WTC11 (cell line): Measurements from ENCODE around the gene ZDHHC11B. TPM values are rescaled to one million over a fixed set of nuclear protein-coding genes. Genes with fewer than 3 reads are reported as not detected.

Experiments used
- ATAC-seq: fragments of 200-7000 bp; cut with Tn5 transposase; 2 replicates; pipeline ENCODE4 v1.10.0; 2021; ENCODE audit warnings: mild to moderate bottlenecking, moderate library complexity
- CTCF ChIA-PET: fragments of 300-600 bp; sonication (Branson Sonifier 250); formaldehyde crosslinking; loops from one replicate; lab custom pipeline; 2021; ENCODE audit warnings: antibody characterized with exemption; lab: Charles Lee
- POLR2A ChIA-PET: fragments of 350-600 bp; sonication (Branson Sonifier 250); formaldehyde crosslinking; loops from one replicate; lab custom pipeline; 2021; ENCODE audit warnings: antibody characterized with exemption; lab: Charles Lee
- DNase-seq: peaks from one replicate; pipeline ENCODE4 v3.0.0; 2021; ENCODE audit warnings: low spot score
- H3K27ac Mint-ChIP-seq: 2 replicates; pipeline ENCODE4 v1.8.0; 2021; ENCODE audit warnings: mixed read lengths
- H3K27me3 Mint-ChIP-seq: 2 replicates; pipeline ENCODE4 v1.8.0; 2021; ENCODE audit warnings: low read depth, mild to moderate bottlenecking, moderate library complexity, mixed read lengths
- H3K36me3 Mint-ChIP-seq: 2 replicates; pipeline ENCODE4 v1.8.0; 2021; ENCODE audit warnings: mixed read lengths
- H3K4me1 Mint-ChIP-seq: 2 replicates; pipeline ENCODE4 v1.8.0; 2022; ENCODE audit warnings: mixed read lengths
- H3K4me3 Mint-ChIP-seq: 2 replicates; pipeline ENCODE4 v1.8.0; 2021; ENCODE audit warnings: mild to moderate bottlenecking, moderate library complexity, mixed read lengths
- H3K9me3 Mint-ChIP-seq: 2 replicates; pipeline ENCODE4 v1.8.0; 2021; ENCODE audit warnings: mixed read lengths
- ATF1 ChIP-seq: sonication (generic); formaldehyde crosslinking; IDR thresholded peaks from 2 replicates; pipeline ENCODE4 v1.8.1; 2023; ENCODE audit warnings: mild to moderate bottlenecking, moderate library complexity, missing genetic modification reagents
- CREM ChIP-seq: sonication (generic); formaldehyde crosslinking; IDR thresholded peaks from 2 replicates; pipeline ENCODE4 v1.8.1; 2022; ENCODE audit warnings: mild to moderate bottlenecking, missing genetic modification reagents, moderate library complexity
- ETV6 ChIP-seq: sonication (generic); formaldehyde crosslinking; IDR thresholded peaks from 2 replicates; pipeline ENCODE4 v1.8.1; 2022; ENCODE audit warnings: mild to moderate bottlenecking, missing genetic modification reagents
- FOXJ3 ChIP-seq: sonication (generic); formaldehyde crosslinking; IDR thresholded peaks from 2 replicates; pipeline ENCODE4 v1.9.0; 2021; ENCODE audit warnings: missing genetic modification reagents, mild to moderate bottlenecking, borderline replicate concordance
- FOXK1 ChIP-seq: sonication (generic); formaldehyde crosslinking; IDR thresholded peaks from 2 replicates; pipeline ENCODE4 v1.8.0; 2022; ENCODE audit warnings: mild to moderate bottlenecking, moderate library complexity, missing genetic modification reagents
- NFATC4 ChIP-seq: fragments of 250-450 bp; sonication (Bioruptor Pico); IDR thresholded peaks from 2 replicates; pipeline ENCODE4 v1.9.0; 2021; ENCODE audit warnings: mild to moderate bottlenecking
- NFE2L1 ChIP-seq: sonication (generic); formaldehyde crosslinking; IDR thresholded peaks from 2 replicates; pipeline ENCODE4 v1.8.1; 2023; ENCODE audit warnings: missing genetic modification reagents
- NR1H2 ChIP-seq: sonication (generic); formaldehyde crosslinking; IDR thresholded peaks from 2 replicates; pipeline ENCODE4 v1.9.0; 2021; ENCODE audit warnings: mild to moderate bottlenecking, moderate library complexity, missing genetic modification reagents
- OVOL2 ChIP-seq: fragments of 250-450 bp; sonication (Bioruptor Pico); IDR thresholded peaks from 2 replicates; pipeline ENCODE4 v1.9.0; 2021; ENCODE audit warnings: mild to moderate bottlenecking, borderline replicate concordance
- TEAD1 ChIP-seq: sonication (generic); formaldehyde crosslinking; IDR thresholded peaks from 2 replicates; pipeline ENCODE4 v1.8.0; 2022; ENCODE audit warnings: mild to moderate bottlenecking, missing genetic modification reagents
- ZNF121 ChIP-seq: sonication (generic); formaldehyde crosslinking; IDR thresholded peaks from 2 replicates; pipeline ENCODE4 v1.8.0; 2023; ENCODE audit warnings: missing genetic modification reagents
- ZNF138 ChIP-seq: sonication (generic); formaldehyde crosslinking; conservative IDR thresholded peaks from 2 replicates; pipeline ENCODE4 v1.8.1; 2022; ENCODE audit warnings: mild to moderate bottlenecking, moderate library complexity, missing genetic modification reagents
- ZNF219 ChIP-seq: sonication (generic); formaldehyde crosslinking; IDR thresholded peaks from 2 replicates; pipeline ENCODE4 v1.8.0; 2023; ENCODE audit warnings: missing genetic modification reagents, mild to moderate bottlenecking, borderline replicate concordance
- ZNF317 ChIP-seq: sonication (generic); formaldehyde crosslinking; IDR thresholded peaks from 2 replicates; pipeline ENCODE4 v1.8.1; 2023; ENCODE audit warnings: low read depth, mild to moderate bottlenecking, moderate library complexity, missing genetic modification reagents, borderline replicate concordance
- ZNF396 ChIP-seq: fragments of 250-450 bp; sonication (Bioruptor Pico); IDR thresholded peaks from 2 replicates; pipeline ENCODE4 v1.8.0; 2021; ENCODE audit warnings: mild to moderate bottlenecking, moderate library complexity, borderline replicate concordance
- total RNA-seq: library from RNA; stranded (reverse); gene quantifications from 3 replicates; pipeline ENCODE4 v1.2.3, GENCODE V29; 2021
- TF ChIP-seq, protein P1 (sequence below): sonication (generic); formaldehyde crosslinking; IDR thresholded peaks from 2 replicates; pipeline ENCODE4 v1.8.0; 2023; ENCODE audit warnings: mild to moderate bottlenecking, missing genetic modification reagents
- TF ChIP-seq, protein P2 (sequence below): sonication (generic); formaldehyde crosslinking; IDR thresholded peaks from 2 replicates; pipeline ENCODE4 v1.8.1; 2023; ENCODE audit warnings: mild to moderate bottlenecking, moderate library complexity, missing genetic modification reagents
- TF ChIP-seq, protein P3 (sequence below): sonication (generic); formaldehyde crosslinking; IDR thresholded peaks from 2 replicates; pipeline ENCODE4 v1.8.1; 2023; ENCODE audit warnings: mild to moderate bottlenecking, missing genetic modification reagents
- TF ChIP-seq, protein P4 (sequence below): sonication (generic); formaldehyde crosslinking; IDR thresholded peaks from 2 replicates; pipeline ENCODE4 v1.8.0; 2023; ENCODE audit warnings: missing genetic modification reagents, mild to moderate bottlenecking, borderline replicate concordance
- TF ChIP-seq, protein P5 (sequence below): sonication (generic); formaldehyde crosslinking; conservative IDR thresholded peaks from 2 replicates; pipeline ENCODE4 v1.8.1; 2022; ENCODE audit warnings: mild to moderate bottlenecking, missing genetic modification reagents
- TF ChIP-seq, protein P6 (sequence below): fragments of 250-450 bp; sonication (Bioruptor Pico); IDR thresholded peaks from 2 replicates; pipeline ENCODE4 v1.9.0; 2021; ENCODE audit warnings: moderate library complexity, mild to moderate bottlenecking, inconsistent platforms, borderline replicate concordance

ZDHHC11B gene
- total RNA-seq, 1 experiment from 2014 or later = 2.3 TPM

DNA sequence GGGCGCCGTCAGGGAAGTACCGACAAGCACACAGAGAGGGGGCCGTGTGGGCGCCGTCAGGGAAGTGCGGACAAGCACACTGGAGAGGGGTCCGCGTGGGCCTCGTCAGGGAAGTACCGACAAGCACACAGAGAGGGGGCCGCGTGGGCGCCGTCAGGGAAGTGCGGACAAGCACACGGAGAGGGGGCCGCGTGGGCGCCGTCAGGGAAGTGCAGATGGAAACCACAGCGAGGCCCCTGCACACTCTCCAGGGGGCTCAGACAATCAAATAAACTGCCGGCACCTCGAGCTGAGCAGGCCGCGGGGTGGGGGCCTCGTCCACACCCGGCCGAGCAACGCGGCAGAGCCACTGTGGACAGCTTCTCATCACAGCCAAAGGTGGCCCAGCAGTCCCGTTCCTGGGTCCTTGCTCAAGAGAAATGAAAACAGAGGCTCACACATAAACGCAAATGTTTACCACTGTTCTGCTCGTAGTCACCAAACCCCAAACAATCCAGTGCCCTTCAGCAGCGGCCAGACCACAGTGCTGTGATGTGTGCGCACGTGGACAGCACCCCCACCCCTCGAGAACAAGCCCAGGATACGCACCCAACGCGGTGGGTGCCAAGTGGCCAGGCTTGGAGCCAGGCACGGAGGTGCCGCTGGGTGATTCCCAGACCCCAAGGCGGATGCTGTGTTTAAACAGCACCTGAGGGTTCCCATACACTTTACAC, 116.1 kb downstream of the ZDHHC11B start:
- POLR2A ChIA-PET = interaction anchor here (0.6 kb wide), 1 partner anchor 223 kb away, joined by 6 read pairs; no protein-coding TSS in a partner anchor
- ATAC-seq (no peak), DNase-seq (no peak)
- Mint-ChIP-seq H3K4me1 (0 out of 2 replicates have a peak, but pooled peaks cover 5% of the 10 kb centered on the region), H3K4me3 (no peak overlapping the region), H3K27me3 (peaks cover 4% of the 10 kb centered on the region; the same call in 1 of the 2 replicates), H3K36me3 (peaks cover 8% of the 10 kb centered on the region), H3K27ac (no peak overlapping the region), H3K9me3 (no peaks in the 10 kb centered on the region)
- no peak for TF ChIP-seq ZNF219 (CRISPR knock-in tag)
- TF ChIP-seq TEAD1 (CRISPR knock-in tag) = no peak
- no peak for TF ChIP-seq NR1H2 (CRISPR knock-in tag)
- TF ChIP-seq, protein P1, sequence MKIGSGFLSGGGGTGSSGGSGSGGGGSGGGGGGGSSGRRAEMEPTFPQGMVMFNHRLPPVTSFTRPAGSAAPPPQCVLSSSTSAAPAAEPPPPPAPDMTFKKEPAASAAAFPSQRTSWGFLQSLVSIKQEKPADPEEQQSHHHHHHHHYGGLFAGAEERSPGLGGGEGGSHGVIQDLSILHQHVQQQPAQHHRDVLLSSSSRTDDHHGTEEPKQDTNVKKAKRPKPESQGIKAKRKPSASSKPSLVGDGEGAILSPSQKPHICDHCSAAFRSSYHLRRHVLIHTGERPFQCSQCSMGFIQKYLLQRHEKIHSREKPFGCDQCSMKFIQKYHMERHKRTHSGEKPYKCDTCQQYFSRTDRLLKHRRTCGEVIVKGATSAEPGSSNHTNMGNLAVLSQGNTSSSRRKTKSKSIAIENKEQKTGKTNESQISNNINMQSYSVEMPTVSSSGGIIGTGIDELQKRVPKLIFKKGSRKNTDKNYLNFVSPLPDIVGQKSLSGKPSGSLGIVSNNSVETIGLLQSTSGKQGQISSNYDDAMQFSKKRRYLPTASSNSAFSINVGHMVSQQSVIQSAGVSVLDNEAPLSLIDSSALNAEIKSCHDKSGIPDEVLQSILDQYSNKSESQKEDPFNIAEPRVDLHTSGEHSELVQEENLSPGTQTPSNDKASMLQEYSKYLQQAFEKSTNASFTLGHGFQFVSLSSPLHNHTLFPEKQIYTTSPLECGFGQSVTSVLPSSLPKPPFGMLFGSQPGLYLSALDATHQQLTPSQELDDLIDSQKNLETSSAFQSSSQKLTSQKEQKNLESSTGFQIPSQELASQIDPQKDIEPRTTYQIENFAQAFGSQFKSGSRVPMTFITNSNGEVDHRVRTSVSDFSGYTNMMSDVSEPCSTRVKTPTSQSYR (CRISPR knock-in tag) = no peak
- no peak for TF ChIP-seq NFE2L1
- TF ChIP-seq ZNF396 (CRISPR knock-in tag) = no peak
- CTCF ChIA-PET = interaction anchor here (0.7 to 2.3 kb wide), 5 partner anchors 11 to 196 kb away, joined by 3 to 7 read pairs (median 4); no protein-coding TSS in a partner anchor

DNA sequence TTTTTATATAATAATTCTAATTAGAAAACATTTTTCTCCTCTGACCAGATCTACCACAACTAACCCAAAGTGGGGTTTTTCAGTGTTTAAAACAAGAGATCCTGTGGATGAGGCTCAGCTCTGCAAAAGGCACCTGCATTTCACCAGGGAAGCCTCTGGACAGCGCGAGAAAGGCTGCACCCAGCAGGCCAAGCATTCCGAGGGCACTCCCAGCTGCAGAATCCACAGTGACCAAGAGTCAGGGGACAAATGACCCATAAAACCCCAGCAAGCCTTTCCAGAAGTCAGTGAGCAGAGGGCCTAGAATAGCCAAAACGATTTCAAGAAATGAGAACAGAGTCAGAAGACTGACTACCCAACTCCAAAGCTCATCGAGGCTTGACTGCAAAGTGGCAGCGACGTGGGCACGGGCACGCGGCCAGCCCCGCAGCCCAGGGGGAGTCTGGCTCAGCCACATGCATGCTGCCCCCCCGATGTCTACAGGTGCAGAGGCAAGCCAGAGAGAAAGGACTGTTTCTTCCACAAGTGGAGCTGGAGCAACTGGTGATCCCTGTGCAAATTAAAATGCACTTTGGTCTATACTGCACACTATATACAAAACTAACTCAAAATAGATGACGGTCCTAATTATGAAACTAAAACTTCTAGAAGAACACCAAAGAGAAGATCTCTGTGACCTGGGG, 117.6 kb downstream of the ZDHHC11B start:
- Mint-ChIP-seq H3K27me3 (no peaks in the 10 kb centered on the region), H3K27ac (no peak overlapping the region), H3K36me3 (peaks cover 8% of the 10 kb centered on the region), H3K4me3 (no peak overlapping the region), H3K4me1 (no peaks in the 10 kb centered on the region), H3K9me3 (no peaks in the 10 kb centered on the region)
- DNase-seq (no peak), ATAC-seq (no peak)
- ChIA-PET CTCF (no interaction called here), POLR2A (no interaction called here)
- TF ChIP-seq ZNF317 (CRISPR knock-in tag) (no peak), ETV6 (CRISPR knock-in tag) (no peak), NFATC4 (CRISPR knock-in tag) (no peak), FOXJ3 (CRISPR knock-in tag) (no peak), OVOL2 (CRISPR knock-in tag) (no peak), ATF1 (CRISPR knock-in tag) (no peak), ZNF121 (CRISPR knock-in tag) (no peak), ZNF138 (CRISPR knock-in tag) (no peak), FOXK1 (CRISPR knock-in tag) (no peak), CREM (CRISPR knock-in tag) (no peak)
- TF ChIP-seq, protein P2, sequence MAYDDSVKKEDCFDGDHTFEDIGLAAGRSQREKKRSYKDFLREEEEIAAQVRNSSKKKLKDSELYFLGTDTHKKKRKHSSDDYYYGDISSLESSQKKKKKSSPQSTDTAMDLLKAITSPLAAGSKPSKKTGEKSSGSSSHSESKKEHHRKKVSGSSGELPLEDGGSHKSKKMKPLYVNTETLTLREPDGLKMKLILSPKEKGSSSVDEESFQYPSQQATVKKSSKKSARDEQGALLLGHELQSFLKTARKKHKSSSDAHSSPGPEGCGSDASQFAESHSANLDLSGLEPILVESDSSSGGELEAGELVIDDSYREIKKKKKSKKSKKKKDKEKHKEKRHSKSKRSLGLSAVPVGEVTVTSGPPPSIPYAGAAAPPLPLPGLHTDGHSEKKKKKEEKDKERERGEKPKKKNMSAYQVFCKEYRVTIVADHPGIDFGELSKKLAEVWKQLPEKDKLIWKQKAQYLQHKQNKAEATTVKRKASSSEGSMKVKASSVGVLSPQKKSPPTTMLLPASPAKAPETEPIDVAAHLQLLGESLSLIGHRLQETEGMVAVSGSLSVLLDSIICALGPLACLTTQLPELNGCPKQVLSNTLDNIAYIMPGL (CRISPR knock-in tag) = no peak
- TF ChIP-seq, protein P3, sequence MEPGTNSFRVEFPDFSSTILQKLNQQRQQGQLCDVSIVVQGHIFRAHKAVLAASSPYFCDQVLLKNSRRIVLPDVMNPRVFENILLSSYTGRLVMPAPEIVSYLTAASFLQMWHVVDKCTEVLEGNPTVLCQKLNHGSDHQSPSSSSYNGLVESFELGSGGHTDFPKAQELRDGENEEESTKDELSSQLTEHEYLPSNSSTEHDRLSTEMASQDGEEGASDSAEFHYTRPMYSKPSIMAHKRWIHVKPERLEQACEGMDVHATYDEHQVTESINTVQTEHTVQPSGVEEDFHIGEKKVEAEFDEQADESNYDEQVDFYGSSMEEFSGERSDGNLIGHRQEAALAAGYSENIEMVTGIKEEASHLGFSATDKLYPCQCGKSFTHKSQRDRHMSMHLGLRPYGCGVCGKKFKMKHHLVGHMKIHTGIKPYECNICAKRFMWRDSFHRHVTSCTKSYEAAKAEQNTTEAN = no peak
- TF ChIP-seq, protein P4, sequence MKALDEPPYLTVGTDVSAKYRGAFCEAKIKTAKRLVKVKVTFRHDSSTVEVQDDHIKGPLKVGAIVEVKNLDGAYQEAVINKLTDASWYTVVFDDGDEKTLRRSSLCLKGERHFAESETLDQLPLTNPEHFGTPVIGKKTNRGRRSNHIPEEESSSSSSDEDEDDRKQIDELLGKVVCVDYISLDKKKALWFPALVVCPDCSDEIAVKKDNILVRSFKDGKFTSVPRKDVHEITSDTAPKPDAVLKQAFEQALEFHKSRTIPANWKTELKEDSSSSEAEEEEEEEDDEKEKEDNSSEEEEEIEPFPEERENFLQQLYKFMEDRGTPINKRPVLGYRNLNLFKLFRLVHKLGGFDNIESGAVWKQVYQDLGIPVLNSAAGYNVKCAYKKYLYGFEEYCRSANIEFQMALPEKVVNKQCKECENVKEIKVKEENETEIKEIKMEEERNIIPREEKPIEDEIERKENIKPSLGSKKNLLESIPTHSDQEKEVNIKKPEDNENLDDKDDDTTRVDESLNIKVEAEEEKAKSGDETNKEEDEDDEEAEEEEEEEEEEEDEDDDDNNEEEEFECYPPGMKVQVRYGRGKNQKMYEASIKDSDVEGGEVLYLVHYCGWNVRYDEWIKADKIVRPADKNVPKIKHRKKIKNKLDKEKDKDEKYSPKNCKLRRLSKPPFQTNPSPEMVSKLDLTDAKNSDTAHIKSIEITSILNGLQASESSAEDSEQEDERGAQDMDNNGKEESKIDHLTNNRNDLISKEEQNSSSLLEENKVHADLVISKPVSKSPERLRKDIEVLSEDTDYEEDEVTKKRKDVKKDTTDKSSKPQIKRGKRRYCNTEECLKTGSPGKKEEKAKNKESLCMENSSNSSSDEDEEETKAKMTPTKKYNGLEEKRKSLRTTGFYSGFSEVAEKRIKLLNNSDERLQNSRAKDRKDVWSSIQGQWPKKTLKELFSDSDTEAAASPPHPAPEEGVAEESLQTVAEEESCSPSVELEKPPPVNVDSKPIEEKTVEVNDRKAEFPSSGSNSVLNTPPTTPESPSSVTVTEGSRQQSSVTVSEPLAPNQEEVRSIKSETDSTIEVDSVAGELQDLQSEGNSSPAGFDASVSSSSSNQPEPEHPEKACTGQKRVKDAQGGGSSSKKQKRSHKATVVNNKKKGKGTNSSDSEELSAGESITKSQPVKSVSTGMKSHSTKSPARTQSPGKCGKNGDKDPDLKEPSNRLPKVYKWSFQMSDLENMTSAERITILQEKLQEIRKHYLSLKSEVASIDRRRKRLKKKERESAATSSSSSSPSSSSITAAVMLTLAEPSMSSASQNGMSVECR (CRISPR knock-in tag) = no peak
- TF ChIP-seq, protein P5, sequence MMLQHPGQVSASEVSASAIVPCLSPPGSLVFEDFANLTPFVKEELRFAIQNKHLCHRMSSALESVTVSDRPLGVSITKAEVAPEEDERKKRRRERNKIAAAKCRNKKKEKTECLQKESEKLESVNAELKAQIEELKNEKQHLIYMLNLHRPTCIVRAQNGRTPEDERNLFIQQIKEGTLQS (CRISPR knock-in tag) = no peak
- TF ChIP-seq, protein P6, sequence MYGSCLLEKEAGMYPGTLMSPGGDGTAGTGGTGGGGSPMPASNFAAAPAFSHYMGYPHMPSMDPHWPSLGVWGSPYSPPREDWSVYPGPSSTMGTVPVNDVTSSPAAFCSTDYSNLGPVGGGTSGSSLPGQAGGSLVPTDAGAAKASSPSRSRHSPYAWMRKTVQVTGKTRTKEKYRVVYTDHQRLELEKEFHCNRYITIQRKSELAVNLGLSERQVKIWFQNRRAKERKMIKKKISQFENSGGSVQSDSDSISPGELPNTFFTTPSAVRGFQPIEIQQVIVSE (CRISPR knock-in tag) = no peak
